ENCODE measurements around the gene MTMR3. TPM values are rescaled to one million over a fixed set of nuclear protein-coding genes. Genes with fewer than 3 reads are reported as not detected.

Gene MTMR3
- total and polyA plus RNA-seq, 5 experiments from 2014 or later: 13.4 to 68.7 (median 20.9) TPM

DNA sequence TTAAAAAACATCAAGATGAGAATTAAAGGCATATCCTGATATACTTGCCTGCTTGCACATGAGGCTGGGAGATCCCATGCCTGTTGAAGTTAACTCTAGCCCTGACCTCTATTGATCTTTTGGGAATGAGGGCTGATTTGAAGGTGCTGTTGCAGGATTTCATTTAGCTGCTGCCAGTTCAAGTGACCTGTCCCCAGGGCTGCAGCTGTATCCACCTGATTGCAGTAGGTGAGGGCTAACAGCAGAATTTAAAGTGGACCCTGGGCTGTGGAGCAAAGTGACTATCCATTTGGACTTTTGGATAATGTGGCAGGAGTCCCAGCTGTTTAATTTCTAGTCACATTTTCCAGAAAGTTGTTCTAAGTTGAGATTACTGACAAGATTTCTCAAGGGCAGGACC lies 146.5 kb downstream of the MTMR3 start:
- Mint-ChIP-seq H3K27me3 (no peaks in the 10 kb centered on the region), H3K9me3 (no peaks in the 10 kb centered on the region), H3K4me1 (peaks cover 0 to 2% (median 0%) of the 10 kb centered on the region in 4 donors), H3K36me3 (peaks cover 0 to 31% (median 6%) of the 10 kb centered on the region in 3 donors), H3K4me3 (no peak overlapping the region), H3K27ac (peak overlapping the region in 5 of 10 donors; percentile 13 to 42 (median 34))
- ATAC-seq (no peak), DNase-seq (no peak)
- POLR2A ChIA-PET: no interaction called here

DNA sequence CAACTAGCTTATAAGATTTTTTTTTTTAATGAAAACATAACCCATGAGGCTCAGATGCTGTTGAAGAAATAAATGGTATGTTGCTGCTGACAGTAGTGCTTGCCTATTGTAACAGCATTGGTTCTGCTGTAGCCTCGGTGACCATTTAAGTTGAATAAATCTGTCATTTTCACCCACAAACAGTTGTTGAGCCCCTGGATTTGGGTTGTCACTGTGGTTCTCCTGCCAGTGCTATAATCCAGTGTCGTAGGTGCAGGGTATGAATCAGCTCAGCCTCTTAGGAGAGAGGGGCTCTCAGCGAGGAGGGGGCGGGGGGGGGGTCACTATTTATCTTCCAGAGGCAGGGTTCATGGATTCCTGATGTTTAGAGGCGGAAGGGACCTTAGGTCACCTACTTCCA lies 147.4 kb downstream of the MTMR3 start:
- H3K27ac Mint-ChIP-seq: peak overlapping the region in 1 of 10 donors; percentile 34
- POLR2A ChIA-PET: no interaction called here
- no peak for ATAC-seq
- H3K27me3 Mint-ChIP-seq: no peaks in the 10 kb centered on the region
- peaks cover 0 to 24% (median 5%) of the 10 kb centered on the region in 3 donors for H3K36me3 Mint-ChIP-seq
- peaks cover 0 to 2% (median 0%) of the 10 kb centered on the region in 4 donors for H3K4me1 Mint-ChIP-seq
- no peak overlapping the region for H3K4me3 Mint-ChIP-seq
- DNase-seq: no peak
- H3K9me3 Mint-ChIP-seq: no peaks in the 10 kb centered on the region

DNA sequence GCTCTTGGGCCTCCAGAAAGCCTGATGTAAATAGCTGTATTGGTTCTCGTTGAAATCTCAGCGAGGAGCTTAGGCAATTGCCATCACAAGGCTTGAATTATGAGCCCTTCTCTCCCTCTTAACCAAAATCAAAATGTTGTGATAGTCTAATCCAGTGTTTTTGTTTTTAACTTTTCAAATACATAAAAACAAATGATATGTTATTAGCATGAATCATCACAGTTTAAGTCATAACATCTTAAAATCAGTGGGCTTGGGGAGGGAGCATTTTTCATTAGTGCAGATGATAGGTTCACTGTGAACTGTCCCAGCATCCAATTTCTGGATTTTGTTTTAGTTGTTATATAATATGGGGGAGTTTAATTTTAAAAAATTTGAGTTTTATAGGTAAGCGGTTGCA lies 148.4 kb downstream of the MTMR3 start:
- POLR2A ChIA-PET: no interaction called here
- H3K27me3 Mint-ChIP-seq: no peaks in the 10 kb centered on the region
- H3K4me3 Mint-ChIP-seq: no peak overlapping the region
- peaks cover 0 to 5% (median 0%) of the 10 kb centered on the region in 4 donors for H3K4me1 Mint-ChIP-seq
- peak overlapping the region in 1 of 10 donors; percentile 58 for H3K27ac Mint-ChIP-seq
- no peak for DNase-seq
- peaks cover 0 to 14% (median 0%) of the 10 kb centered on the region in 3 donors for H3K36me3 Mint-ChIP-seq
- no peak for ATAC-seq
- H3K9me3 Mint-ChIP-seq: no peaks in the 10 kb centered on the region

DNA sequence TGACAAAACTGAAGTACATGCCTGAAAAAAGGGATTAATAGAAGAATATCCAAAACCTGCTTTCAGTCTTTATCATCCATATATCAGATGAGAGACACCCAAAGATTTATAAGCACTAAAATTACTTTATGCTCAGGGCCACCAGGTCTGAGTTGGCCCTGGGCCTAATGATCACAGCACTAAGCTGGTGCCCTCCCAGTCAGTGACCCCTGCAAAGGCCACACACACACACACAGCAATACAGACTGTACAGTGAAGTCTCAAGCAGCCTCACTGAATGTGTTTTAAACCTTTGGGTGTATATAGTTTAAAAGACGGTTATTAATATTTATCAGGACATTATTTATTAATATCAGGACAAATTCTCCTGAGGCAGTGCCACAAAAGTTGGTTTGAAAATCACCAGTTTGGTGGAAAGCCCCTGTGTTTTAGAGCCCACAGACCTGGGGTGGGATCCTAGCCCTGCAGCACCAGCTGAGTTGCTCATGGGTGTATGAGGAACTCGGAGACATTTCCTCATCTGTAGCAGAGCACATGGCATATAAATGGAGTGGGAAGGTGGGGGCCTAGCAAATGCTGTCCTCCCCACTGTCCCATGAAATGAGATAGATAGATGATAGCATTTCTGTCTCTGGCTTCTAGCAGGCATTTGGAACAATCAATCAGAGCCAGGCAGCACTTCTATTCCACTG lies 148.9 kb downstream of the MTMR3 start:
- POLR2A ChIA-PET: no interaction called here
- Mint-ChIP-seq H3K27ac (peak overlapping the region in 3 of 10 donors; percentile 43 to 58 (median 45)), H3K36me3 (peaks cover 0 to 9% (median 0%) of the 10 kb centered on the region in 3 donors), H3K4me1 (peaks cover 0 to 5% (median 0%) of the 10 kb centered on the region in 4 donors), H3K9me3 (no peaks in the 10 kb centered on the region), H3K4me3 (no peak overlapping the region), H3K27me3 (no peaks in the 10 kb centered on the region)
- ATAC-seq (no peak), DNase-seq (no peak)

DNA sequence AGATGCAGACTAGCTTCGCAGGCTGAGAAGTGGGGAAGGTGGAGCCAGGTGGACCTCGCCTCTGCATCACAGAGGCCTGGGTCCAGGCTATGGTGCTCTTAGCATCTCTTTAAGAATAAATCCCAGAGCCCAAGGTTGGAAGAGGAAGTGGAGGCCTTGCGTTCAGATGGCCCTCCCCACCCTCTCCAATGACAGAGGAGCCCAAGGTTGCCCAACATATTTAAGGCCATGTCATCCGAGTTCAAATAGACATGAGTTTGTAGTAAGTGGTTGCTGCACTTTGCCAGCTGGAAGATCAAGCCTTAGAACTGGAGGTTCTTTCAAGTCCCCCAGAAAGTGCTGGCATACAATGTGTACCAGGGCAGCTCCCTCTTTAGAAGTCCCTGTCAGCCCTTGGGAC lies 150.2 kb downstream of the MTMR3 start:
- no peak for ATAC-seq
- Mint-ChIP-seq H3K4me1 (peaks cover 0 to 5% (median 0%) of the 10 kb centered on the region in 4 donors), H3K27me3 (no peaks in the 10 kb centered on the region), H3K36me3 (peaks cover 0 to 3% (median 0%) of the 10 kb centered on the region in 3 donors), H3K4me3 (no peak overlapping the region), H3K9me3 (no peaks in the 10 kb centered on the region), H3K27ac (peak overlapping the region in 1 of 10 donors; percentile 28)
- POLR2A ChIA-PET: no interaction called here
- no peak for DNase-seq

DNA sequence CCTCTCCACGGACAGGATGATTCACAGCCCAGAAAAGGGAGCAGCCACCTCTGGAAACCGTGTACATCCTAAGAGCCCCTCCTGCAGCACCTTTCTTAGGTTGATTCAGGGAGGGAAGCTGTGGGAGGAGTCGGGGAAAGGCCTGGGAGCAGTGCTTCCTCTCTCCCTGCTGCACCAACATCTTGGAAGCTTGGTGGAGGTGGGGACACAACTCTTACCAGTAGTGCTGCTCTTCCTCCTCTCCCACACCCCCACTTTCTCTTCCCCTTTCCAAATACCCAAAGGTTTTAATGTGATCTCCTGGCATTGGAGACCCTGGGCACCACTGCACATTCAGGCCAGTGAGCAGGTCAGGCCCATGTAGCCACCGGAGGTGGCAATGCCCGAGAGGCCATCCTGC lies 150.9 kb downstream of the MTMR3 start:
- Mint-ChIP-seq H3K36me3 (no peaks in the 10 kb centered on the region), H3K4me3 (no peak overlapping the region), H3K27ac (peak overlapping the region in 1 of 10 donors; percentile 85), H3K9me3 (no peaks in the 10 kb centered on the region), H3K27me3 (no peaks in the 10 kb centered on the region), H3K4me1 (peaks cover 0 to 5% (median 0%) of the 10 kb centered on the region in 4 donors)
- DNase-seq: no peak
- POLR2A ChIA-PET: no interaction called here
- ATAC-seq: no peak

DNA sequence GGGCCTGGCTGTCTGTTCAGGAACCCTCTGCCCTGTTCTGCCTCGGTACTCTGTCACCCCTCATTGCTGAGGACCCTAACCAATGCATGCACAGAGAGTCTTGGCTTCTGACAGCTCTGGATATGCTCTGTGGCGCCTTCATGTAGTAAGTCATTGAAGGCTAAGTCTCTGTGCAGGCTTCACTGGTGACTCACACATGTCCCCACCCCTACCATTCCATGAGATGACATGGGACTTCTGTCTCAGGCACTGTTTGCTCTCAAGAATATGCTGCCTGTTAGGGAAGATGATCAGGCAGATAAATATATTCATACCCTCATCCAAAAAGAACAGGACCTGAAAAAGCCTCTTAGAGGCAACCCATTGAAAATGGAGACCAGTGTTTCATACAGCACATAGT lies 153.7 kb downstream of the MTMR3 start:
- DNase-seq (no peak), ATAC-seq (no peak)
- POLR2A ChIA-PET: no interaction called here
- Mint-ChIP-seq H3K4me3 (no peak overlapping the region), H3K9me3 (no peaks in the 10 kb centered on the region), H3K27me3 (no peaks in the 10 kb centered on the region), H3K4me1 (peaks cover 0 to 5% (median 0%) of the 10 kb centered on the region in 4 donors), H3K36me3 (no peaks in the 10 kb centered on the region), H3K27ac (peak overlapping the region in 1 of 10 donors; percentile 89)

DNA sequence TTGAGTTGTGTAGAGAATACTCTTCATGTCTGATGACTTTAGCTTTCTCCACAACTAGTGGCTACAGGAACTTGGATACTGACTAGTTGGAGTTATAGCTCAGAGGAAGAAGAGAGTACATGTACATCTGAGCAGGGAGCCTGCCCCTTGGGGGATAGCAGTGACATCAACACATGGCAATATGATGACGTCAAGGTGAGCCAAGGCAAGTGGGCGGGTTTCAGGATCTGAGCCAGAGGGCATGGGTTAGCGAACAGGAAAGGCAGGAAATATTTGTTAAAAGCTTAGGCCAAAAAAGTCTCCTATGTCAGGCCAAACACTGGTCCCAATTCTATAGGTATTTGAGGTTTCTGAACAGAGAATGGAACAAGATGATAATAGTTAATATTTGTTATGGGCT lies 155.2 kb downstream of the MTMR3 start:
- no peaks in the 10 kb centered on the region for H3K9me3 Mint-ChIP-seq
- POLR2A ChIA-PET: no interaction called here
- H3K36me3 Mint-ChIP-seq: no peaks in the 10 kb centered on the region
- no peak overlapping the region for H3K27ac Mint-ChIP-seq
- peaks cover 0 to 5% (median 0%) of the 10 kb centered on the region in 5 donors for H3K27me3 Mint-ChIP-seq
- peaks cover 0 to 5% (median 0%) of the 10 kb centered on the region in 4 donors for H3K4me1 Mint-ChIP-seq
- no peak overlapping the region for H3K4me3 Mint-ChIP-seq
- no peak for ATAC-seq
- DNase-seq: no peak

DNA sequence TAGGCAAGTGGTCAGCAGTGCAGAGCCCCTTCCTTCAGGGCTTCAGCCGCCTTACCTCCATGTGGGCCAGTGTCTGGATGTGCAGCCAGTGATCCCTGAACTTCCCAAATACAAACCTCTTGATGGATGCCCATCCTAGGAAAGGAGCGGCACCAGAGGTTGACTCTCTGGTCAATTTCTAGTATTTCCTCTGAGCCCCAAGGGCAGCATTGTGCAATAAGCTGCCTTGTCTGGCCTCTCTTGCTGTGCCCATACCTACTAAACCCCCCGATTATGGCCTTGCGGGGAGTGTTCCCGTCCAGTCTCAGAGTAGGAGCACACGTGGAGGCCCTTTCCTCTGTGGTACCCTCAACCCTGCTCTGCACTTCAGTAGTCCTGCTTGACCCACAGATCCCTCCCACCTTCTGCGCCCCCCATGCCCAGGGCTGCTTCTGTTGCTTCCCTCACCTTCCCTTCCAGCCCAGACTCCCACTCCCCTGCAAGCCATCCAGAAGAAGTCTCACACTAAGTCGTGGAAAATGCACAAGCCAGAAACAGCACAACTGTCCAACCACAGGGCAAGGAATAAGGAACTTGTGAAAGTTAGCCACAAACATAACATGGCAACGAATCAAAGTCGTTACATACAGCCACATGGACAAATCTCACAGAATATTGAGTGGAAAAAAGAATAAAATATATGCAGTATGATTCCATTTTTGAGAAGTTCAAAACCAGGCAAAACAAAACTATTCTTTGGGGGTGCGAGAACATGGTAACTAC lies 157.7 kb downstream of the MTMR3 start:
- Mint-ChIP-seq H3K27ac (no peak overlapping the region), H3K4me1 (peaks cover 0 to 1% (median 0%) of the 10 kb centered on the region in 4 donors), H3K4me3 (no peak overlapping the region), H3K9me3 (no peaks in the 10 kb centered on the region), H3K27me3 (peaks cover 0 to 9% (median 4%) of the 10 kb centered on the region in 5 donors), H3K36me3 (no peaks in the 10 kb centered on the region)
- POLR2A ChIA-PET: interaction anchor here (0.5 kb wide), 1 partner anchor 158 kb away, joined by 7 read pairs; the partner anchor contains the start of gene MTMR3
- no peak for ATAC-seq
- DNase-seq: no peak

DNA sequence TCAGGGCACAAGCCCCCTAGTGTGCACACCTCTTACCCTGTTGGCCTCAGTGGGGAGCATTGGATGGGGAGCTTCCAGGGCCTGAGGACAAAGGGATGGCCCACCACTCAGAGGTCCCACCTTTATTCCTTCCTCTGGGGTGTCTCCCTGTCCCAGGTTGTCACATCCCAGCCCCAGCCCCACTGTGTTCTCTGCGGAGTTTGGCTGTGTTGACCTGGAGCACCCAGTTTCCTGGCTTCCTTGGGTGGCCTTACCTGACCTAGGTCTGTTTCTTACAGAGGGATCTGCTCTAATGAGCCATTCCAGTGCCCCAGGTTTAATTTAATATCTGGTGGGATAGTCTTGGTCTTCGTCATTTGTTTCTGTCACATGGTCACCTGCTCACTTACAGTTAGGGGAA lies 158.5 kb downstream of the MTMR3 start:
- Mint-ChIP-seq H3K36me3 (no peaks in the 10 kb centered on the region), H3K4me3 (no peak overlapping the region), H3K27ac (no peak overlapping the region), H3K4me1 (peaks cover 0 to 2% (median 0%) of the 10 kb centered on the region in 4 donors), H3K9me3 (no peaks in the 10 kb centered on the region), H3K27me3 (peaks cover 0 to 9% (median 4%) of the 10 kb centered on the region in 5 donors)
- no peak for ATAC-seq
- no peak for DNase-seq
- POLR2A ChIA-PET: interaction anchor here (0.5 kb wide), 1 partner anchor 159 kb away, joined by 7 read pairs; the partner anchor contains the start of gene MTMR3

DNA sequence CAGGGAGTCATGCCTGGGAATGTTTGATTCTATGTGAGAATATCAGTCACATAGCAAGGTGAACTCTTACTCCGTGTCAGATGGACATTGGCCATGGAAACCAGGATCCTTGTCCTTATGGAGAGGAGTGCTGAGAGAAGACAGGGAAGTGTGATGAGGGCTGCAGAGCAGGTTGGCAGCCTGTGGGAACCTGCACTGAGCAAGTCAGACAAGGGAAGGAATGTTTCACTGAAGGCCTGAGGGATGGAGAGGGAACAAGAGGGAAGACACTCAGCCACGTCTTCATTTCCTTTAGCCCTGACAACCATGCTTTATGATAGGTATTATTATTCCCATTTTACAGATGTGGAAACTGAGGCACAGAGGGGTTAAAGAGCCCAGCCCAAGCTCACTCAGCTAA lies 158.9 kb downstream of the MTMR3 start:
- Mint-ChIP-seq H3K4me3 (no peak overlapping the region), H3K27me3 (peaks cover 0 to 9% (median 4%) of the 10 kb centered on the region in 5 donors), H3K27ac (no peak overlapping the region), H3K36me3 (no peaks in the 10 kb centered on the region), H3K4me1 (peaks cover 0 to 3% (median under 1%) of the 10 kb centered on the region in 4 donors), H3K9me3 (no peaks in the 10 kb centered on the region)
- ATAC-seq: no peak
- no peak for DNase-seq
- POLR2A ChIA-PET: no interaction called here

DNA sequence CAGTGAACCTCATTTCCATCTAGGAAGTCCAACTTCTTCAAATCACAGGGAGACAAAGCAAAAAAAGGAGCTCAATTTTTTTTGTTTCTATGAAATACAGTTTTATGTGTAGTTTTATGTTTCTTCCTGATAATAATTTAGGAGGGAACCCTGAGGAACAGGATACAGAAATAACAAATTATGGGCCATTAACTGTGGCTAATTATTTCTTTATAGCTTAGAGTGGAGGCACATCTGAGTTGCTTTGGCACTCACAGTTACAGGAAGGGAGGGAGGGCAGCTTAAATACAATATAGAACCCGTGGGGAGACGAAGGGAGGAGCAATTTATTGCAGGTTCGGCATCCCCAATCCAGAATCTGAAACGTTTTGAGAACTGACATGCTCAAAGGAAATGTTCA lies 160.2 kb downstream of the MTMR3 start:
- H3K36me3 Mint-ChIP-seq: no peaks in the 10 kb centered on the region
- H3K27me3 Mint-ChIP-seq: peaks cover 0 to 9% (median 4%) of the 10 kb centered on the region in 5 donors
- peaks cover 0 to 11% (median 5%) of the 10 kb centered on the region in 4 donors for H3K4me1 Mint-ChIP-seq

DNA sequence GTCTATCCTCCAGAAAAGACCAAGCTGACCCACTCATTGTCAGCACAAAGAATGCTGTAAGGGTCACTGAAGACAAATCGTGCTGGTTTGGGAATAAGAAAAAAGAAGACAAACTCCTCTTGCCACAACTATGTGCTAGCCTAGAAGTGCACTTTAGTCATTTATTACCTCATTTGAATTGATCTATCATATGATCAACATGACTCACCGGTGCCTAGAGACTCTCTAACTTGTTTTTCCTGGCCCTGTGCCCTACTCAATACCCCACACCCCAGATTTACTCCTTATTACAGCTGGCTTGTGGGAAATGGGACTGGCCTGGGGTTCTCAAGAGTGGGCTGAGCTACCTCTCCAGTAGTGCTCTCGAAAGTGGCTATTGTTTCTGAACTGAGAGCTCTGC lies 161.4 kb downstream of the MTMR3 start:
- H3K4me3 Mint-ChIP-seq: no peak overlapping the region
- no peaks in the 10 kb centered on the region for H3K9me3 Mint-ChIP-seq
- peaks cover 0 to 9% (median 4%) of the 10 kb centered on the region in 5 donors for H3K27me3 Mint-ChIP-seq
- DNase-seq (no peak), ATAC-seq (no peak)
- H3K36me3 Mint-ChIP-seq: no peaks in the 10 kb centered on the region
- no peak overlapping the region for H3K27ac Mint-ChIP-seq
- POLR2A ChIA-PET: no interaction called here
- H3K4me1 Mint-ChIP-seq: peaks cover 0 to 11% (median 5%) of the 10 kb centered on the region in 4 donors

More for the DNA sequence above, 160.2 kb downstream of the MTMR3 start:
- Mint-ChIP-seq H3K9me3 (no peaks in the 10 kb centered on the region), H3K4me3 (no peak overlapping the region), H3K27ac (no peak overlapping the region)
- POLR2A ChIA-PET: no interaction called here
- no peak for DNase-seq
- ATAC-seq: no peak
